NCI-H446 (cell line): ENCODE data around the gene BCL2L14.

Experiments used
- DNase-seq, 2 experiments: peaks; one replicate each; lab custom pipeline; 2025; lab: John Stamatoyannopoulos, UW

BCL2L14 gene

GRCh38 chr12:12056951-12057350, 13.8 kb upstream of the BCL2L14 start:
- DNase-seq, result no peak

- no peak for DNase-seq
Measured at GRCh38 chr12:12064596-12064995, 6.1 kb upstream of the BCL2L14 start.

- DNase-seq, result no peak
Measured at GRCh38 chr12:12068751-12069150, 2.0 kb upstream of the BCL2L14 start.

- DNase-seq, result no peak
Measured at GRCh38 chr12:12069821-12070548, 754 bp upstream of the BCL2L14 start.

GRCh38 chr12:12072064-12072760, 1.5 kb downstream of the BCL2L14 start:
- DNase-seq, result no peak

GRCh38 chr12:12079291-12079690, 8.6 kb downstream of the BCL2L14 start:
- no peak for DNase-seq

- DNase-seq, result peak; percentile 6 to 62
Measured at GRCh38 chr12:12081836-12082497, 11.2 kb downstream of the BCL2L14 start.

- no peak for DNase-seq
Measured at GRCh38 chr12:12083688-12084087, 12.9 kb downstream of the BCL2L14 start.

- DNase-seq, result no peak
Measured at GRCh38 chr12:12086362-12086761, 15.6 kb downstream of the BCL2L14 start.

GRCh38 chr12:12086973-12087692, 16.4 kb downstream of the BCL2L14 start:
- no peak for DNase-seq

- DNase-seq, result no peak
Measured at GRCh38 chr12:12087693-12088034, 16.9 kb downstream of the BCL2L14 start.

- no peak for DNase-seq
Measured at GRCh38 chr12:12088147-12088546, 17.4 kb downstream of the BCL2L14 start.

- no peak for DNase-seq
Measured at GRCh38 chr12:12088761-12089160, 18.0 kb downstream of the BCL2L14 start.

GRCh38 chr12:12091071-12091470, 20.3 kb downstream of the BCL2L14 start:
- DNase-seq, result no peak

- DNase-seq, result peak in 1 of 2 experiments; percentile 69
Measured at GRCh38 chr12:12091977-12092663, 21.4 kb downstream of the BCL2L14 start.

- DNase-seq, result no peak
Measured at GRCh38 chr12:12094481-12094880, 23.7 kb downstream of the BCL2L14 start.

GRCh38 chr12:12095021-12095420, 24.3 kb downstream of the BCL2L14 start:
- DNase-seq, result no peak

GRCh38 chr12:12097891-12098690, 27.4 kb downstream of the BCL2L14 start:
- DNase-seq, result no peak

- no peak for DNase-seq
Measured at GRCh38 chr12:12098691-12099015, 27.9 kb downstream of the BCL2L14 start.

- no peak for DNase-seq
Measured at GRCh38 chr12:12099102-12099501, 28.4 kb downstream of the BCL2L14 start.

GRCh38 chr12:12107678-12108077, 36.9 kb downstream of the BCL2L14 start:
- no peak for DNase-seq
